Aorta (tissue), 5 donors: ENCODE data around the gene ZNF423. TPM values are rescaled to one million over a fixed set of nuclear protein-coding genes. Genes with fewer than 3 reads are reported as not detected.

ENCODE experiments used
- ATAC-seq: fragments of 200-7000 bp; cut with Tn5 transposase; one replicate; pipeline ENCODE4 v1.9.1; 2022; ENCODE audit warnings: moderate library complexity; ENCODE audit not compliant: low FRiP score
- DNase-seq, 2 donors: peaks; one replicate each; pipeline ENCODE4 v3.0.0-alpha.2; 2020
- H3K27ac ChIP-seq, 2 donors: one replicate each; pipeline ENCODE4 v1.5.1; 2013; ENCODE audit warnings: low read length in 2 of 2, mild to moderate bottlenecking in 2 of 2, moderate library complexity in 2 of 2, control low read depth in 1 of 2, inconsistent platforms in 1 of 2, low read depth in 1 of 2
- H3K27me3 ChIP-seq, 2 donors: one replicate each; pipeline ENCODE4 v1.6.1; 2013; ENCODE audit warnings: control low read depth in 1 of 2, low read length in 1 of 2, mild to moderate bottlenecking in 1 of 2, moderate library complexity in 1 of 2; ENCODE audit not compliant: insufficient read depth in 2 of 2, control insufficient read depth in 1 of 2
- H3K36me3 ChIP-seq, 2 donors: one replicate each; pipeline ENCODE4 v1.6.1; 2013; ENCODE audit warnings: control low read depth in 1 of 2, low read length in 1 of 2, mild to moderate bottlenecking in 1 of 2; ENCODE audit not compliant: insufficient read depth in 2 of 2, control insufficient read depth in 1 of 2
- H3K4me1 ChIP-seq, 2 donors: one replicate each; pipeline ENCODE4 v1.6.1; 2013; ENCODE audit warnings: low read length in 2 of 2, control low read depth in 1 of 2, mild to moderate bottlenecking in 1 of 2, moderate library complexity in 1 of 2; ENCODE audit not compliant: insufficient read depth in 2 of 2, control insufficient read depth in 1 of 2
- H3K4me3 ChIP-seq, 2 donors: one replicate each; pipeline ENCODE4 v1.5.1; 2013; ENCODE audit warnings: low read length in 2 of 2, control low read depth in 1 of 2, mild to moderate bottlenecking in 1 of 2
- H3K9me3 ChIP-seq: one replicate; pipeline ENCODE4 v1.6.1; 2013; ENCODE audit warnings: mild to moderate bottlenecking, low read length; ENCODE audit not compliant: control insufficient read depth
- WGBS, 2 donors: extraction: QIAGEN DNeasy Blood & Tissue Kit; methylation state at CpG; one replicate each; pipeline ENCODE4 v1.1.7; 2013; 5-methylcytosine and 5-hydroxymethylcytosine counted together
- intact Hi-C, 2 donors: fragments of 100-400 bp; cut with DNase I; formaldehyde crosslinking; loops; one replicate each; pipeline versions ENCODE4 v1.14.2 to v1.15.0; 2022
- polyA plus RNA-seq, 2 donors: library from polyadenylated mRNA; stranded (reverse); fragments of 200-250 nt; gene quantifications; one replicate each; pipeline ENCODE4 v1.2.3, GENCODE V29; 2013
- total RNA-seq, 2 donors: library from RNA; stranded (reverse); fragmentation: NEBNext Ultra II Directional; extraction: Animal tissue kit (Norgen Biotek cat#: 25700); gene quantifications; one replicate each; pipeline ENCODE4 v1.2.1, GENCODE V29; 2021
- donor health status: healthy with polysubstance abuse.
- donor health status: Bipolar disorder and iron deficiency.
- donor health status: DM: no; HTN: no; CAD: no.
- donor health status: DM: no; HTN: no; CAD: no.
- donor health status: DM: yes; HTN: yes; CAD: no.

The ZNF423 gene
- total and polyA plus RNA-seq, 4 donors, result 3.1 to 43.1 (median 10.0) TPM

DNA sequence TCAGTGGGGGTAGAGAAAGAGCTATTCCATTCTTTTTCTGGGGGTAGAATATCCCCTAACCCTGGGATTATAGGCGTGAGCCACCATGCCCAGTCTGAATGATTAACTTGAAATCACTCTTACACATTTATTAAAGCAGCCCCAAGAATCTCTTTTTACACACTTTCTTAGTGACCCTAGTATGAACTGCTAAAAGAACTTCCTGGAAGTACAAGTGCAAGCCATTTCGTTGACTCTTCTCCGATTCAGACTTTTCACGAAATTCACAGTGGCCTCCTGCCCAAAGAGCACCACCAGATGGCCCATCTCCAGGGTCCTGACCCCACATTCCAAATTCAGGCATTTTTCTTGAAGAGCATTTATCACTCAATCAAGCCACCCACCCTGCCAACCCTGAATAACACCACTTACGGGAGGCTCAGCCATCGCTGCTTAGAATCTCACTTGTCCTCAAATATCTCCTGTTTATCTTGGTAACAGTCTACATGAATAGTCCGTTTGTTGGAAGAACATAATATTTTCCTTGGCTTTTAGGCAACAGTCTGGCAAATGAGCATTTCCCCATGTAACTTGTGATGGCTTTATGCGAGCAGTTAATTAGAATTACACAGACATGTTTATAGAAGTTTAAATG is 28.0 kb downstream of the ZNF423 start:
- H3K4me1 ChIP-seq, result no peaks in the 10 kb centered on the region
- ATAC-seq (peak; percentile 78), DNase-seq (peak in 1 of 2 donors; percentile 84)
- no peaks in the 10 kb centered on the region for H3K36me3 ChIP-seq
- peak overlapping the region in 1 of 2 donors; percentile 50 for H3K27ac ChIP-seq
- H3K9me3 ChIP-seq, result no peaks in the 10 kb centered on the region
- WGBS, 2 donors, result 7 to 9% methylated on average over 8 of the region's 8 CpGs
- H3K27me3 ChIP-seq, result no peaks in the 10 kb centered on the region
- intact Hi-C loops, result loop anchor here (2.0 to 5.0 kb wide), 2 partner anchors 27 to 34 kb away; no protein-coding TSS in a partner anchor
- no peak overlapping the region for H3K4me3 ChIP-seq

DNA sequence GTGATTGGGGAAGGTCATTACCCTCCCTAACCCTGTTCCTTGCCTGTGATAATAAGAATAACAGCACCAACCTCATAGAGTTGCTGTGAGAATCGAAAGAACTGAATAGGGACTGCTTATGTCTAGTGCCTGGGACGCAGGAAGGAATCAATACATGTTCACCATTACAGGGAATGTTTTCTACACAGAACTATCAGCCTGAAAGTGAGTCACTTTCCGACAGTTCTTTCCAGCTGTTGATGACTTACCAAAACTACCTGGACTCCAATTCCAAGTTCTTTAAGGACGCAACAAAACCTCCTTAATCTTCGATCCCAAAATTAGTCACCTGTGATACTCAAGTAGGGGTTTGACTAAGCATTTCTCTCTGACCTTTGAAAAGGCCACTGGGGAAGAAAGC is 29.4 kb downstream of the ZNF423 start:
- Histone ChIP-seq H3K4me1 (no peaks in the 10 kb centered on the region), H3K9me3 (no peaks in the 10 kb centered on the region), H3K27me3 (no peaks in the 10 kb centered on the region), H3K27ac (no peak overlapping the region), H3K36me3 (no peaks in the 10 kb centered on the region), H3K4me3 (no peak overlapping the region)
- WGBS, 2 donors, result 92 to 93% methylated on average over 5 of the region's 5 CpGs
- intact Hi-C loops, result loop anchor here in 1 of 2 donors (5.0 kb wide), 1 partner anchor 36 kb away; no protein-coding TSS in a partner anchor
- no peak for DNase-seq
- no peak for ATAC-seq

DNA sequence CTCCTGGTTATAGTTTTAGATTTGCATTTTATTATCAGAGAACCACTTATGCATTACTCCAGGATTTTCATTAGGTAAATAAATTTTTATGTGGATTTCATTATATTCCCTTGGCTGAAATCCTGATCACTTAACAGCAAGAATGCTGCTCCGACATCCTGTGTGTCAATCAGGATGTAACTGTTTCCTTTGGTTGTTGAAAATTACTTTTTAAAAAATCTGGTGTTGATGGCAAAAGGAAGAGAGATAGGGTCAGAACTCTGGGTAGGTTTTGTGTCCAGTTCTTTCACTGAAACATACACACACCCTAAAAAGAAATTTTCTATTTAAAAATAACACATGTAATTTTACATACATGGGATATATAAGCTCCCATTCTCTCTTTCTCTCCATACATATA is 30.9 kb downstream of the ZNF423 start:
- ATAC-seq, result no peak
- Histone ChIP-seq H3K4me3 (no peak overlapping the region), H3K27ac (no peak overlapping the region), H3K9me3 (no peaks in the 10 kb centered on the region), H3K27me3 (no peaks in the 10 kb centered on the region), H3K4me1 (no peaks in the 10 kb centered on the region), H3K36me3 (no peaks in the 10 kb centered on the region)
- no peak for DNase-seq
- intact Hi-C loops, result loop anchor here in 1 of 2 donors (5.0 kb wide), 1 partner anchor 37 kb away; no protein-coding TSS in a partner anchor
- 69 to 74% methylated on average over 1 of the region's 1 CpG for WGBS, 2 donors

DNA sequence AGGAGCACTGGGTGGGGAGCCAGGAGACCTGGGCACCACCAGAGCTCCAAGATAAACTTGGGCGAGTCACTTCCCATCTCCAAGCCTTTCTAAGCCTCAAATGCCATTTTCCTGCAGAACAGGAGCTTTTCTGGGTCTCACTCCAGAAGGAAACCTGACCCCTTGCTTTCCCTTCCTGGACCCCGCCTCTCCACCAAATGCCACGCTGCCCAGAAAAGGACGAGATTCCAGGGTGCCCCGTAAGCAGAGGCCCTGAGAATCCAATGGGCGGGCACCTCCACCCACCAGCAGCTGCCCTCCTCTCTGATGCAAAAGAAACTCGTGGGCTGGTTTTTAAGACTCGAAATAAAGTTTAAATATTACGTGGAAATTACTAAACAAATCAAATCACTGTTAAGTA is 31.3 kb downstream of the ZNF423 start:
- H3K36me3 ChIP-seq, result no peaks in the 10 kb centered on the region
- no peaks in the 10 kb centered on the region for H3K9me3 ChIP-seq
- H3K4me1 ChIP-seq, result no peaks in the 10 kb centered on the region
- ATAC-seq (no peak), DNase-seq (no peak)
- intact Hi-C loops, result no loop called here
- H3K4me3 ChIP-seq, result no peak overlapping the region
- 55 to 62% methylated on average over 9 of the region's 9 CpGs for WGBS, 2 donors
- no peak overlapping the region for H3K27ac ChIP-seq
- no peaks in the 10 kb centered on the region for H3K27me3 ChIP-seq

DNA sequence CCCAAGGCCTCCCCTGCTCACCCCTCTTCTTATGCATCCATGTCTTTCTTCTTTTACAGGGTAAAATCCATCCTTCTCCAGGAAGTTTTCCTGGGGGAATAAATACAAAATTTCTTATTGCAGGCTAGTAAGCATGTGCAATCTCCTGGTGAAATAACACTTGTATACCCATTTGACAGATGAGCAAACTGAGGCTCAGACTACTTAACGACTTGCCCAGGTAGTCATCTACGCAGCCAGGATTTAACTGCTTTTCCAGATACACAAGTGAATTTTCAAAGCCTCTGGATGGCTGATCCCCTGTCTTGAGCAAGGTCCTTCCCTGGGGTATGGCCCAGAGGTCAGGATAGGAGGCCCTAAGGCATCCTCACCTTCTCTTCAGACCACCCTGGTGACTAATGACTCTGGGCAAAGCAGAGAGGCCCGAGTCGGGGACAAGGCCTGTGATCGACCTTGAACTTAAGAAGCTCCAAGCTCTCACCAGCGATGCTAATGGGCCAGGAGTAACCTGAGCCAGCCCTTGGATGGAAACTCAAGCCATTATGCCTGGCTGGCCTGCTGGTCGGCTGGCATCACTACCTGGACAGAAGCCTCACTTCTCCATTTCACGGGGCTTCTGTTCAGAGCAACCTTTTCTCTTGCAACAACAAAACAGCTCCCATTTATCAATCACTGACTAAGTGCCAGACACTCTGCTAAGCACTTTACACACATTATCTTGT is 33.1 kb downstream of the ZNF423 start:
- WGBS, 2 donors, result 84 to 86% methylated on average over 8 of the region's 8 CpGs
- DNase-seq (no peak), ATAC-seq (no peak)
- H3K36me3 ChIP-seq, result no peaks in the 10 kb centered on the region
- H3K9me3 ChIP-seq, result no peaks in the 10 kb centered on the region
- intact Hi-C loops, result no loop called here
- no peak overlapping the region for H3K27ac ChIP-seq
- H3K4me1 ChIP-seq, result no peaks in the 10 kb centered on the region
- no peaks in the 10 kb centered on the region for H3K27me3 ChIP-seq
- H3K4me3 ChIP-seq, result no peak overlapping the region

DNA sequence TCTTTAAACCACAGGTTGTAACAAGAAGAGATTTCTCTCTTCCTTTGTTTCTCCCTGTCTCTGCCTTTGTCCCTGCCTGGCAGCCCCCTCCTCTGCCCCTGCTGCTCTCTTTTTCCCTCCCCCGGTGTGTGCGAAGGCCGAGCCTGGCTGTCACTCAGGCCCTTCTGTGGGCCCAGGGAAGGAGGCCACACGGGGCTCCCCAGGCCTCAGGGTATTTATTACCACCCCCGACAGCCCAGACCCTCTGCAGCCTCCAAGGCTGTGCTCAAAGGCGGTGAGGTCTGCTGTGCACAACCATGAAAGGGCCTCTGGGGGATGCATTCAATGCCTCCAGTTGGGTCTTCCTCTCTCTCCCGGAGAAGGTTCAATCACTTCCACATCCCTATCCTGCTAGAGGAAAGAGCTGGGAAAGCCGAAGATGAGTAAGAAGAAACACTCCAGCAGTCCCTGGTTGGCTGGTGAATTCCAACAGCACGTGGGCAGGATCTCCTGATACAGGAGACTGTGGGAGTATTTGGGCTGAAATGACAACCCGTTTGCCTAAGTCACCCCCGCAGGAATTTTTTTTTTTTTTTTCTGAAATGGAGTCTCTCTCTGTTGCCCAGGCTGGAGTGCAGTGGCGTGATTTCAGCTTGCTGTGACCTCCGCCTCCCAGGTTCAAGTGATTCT is 34.2 kb downstream of the ZNF423 start:
- H3K9me3 ChIP-seq, result no peaks in the 10 kb centered on the region
- no peak for DNase-seq
- 89 to 93% methylated on average over 13 of the region's 13 CpGs for WGBS, 2 donors
- H3K4me3 ChIP-seq, result no peak overlapping the region
- intact Hi-C loops, result no loop called here
- ATAC-seq, result no peak
- no peaks in the 10 kb centered on the region for H3K4me1 ChIP-seq
- no peaks in the 10 kb centered on the region for H3K27me3 ChIP-seq
- no peaks in the 10 kb centered on the region for H3K36me3 ChIP-seq
- H3K27ac ChIP-seq, result no peak overlapping the region

DNA sequence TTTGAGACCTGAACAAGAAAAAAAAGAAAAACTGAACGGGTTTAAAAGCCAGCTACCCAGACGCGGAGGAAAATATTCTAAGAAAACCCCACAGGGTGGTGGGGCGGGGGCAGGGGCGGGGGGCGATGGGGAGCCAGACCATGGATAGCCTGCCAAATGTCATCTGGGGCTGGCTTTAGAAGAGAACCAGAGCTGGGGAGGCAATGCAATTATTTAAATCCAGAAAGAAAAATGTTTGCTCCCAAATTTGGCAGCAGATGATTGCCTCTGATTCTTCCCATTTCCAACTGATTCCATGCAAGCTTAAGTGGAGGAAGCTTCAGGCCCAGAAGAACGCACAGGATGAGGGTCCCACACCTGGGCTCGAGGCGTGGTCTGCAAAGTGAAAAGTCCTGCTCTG is 34.8 kb downstream of the ZNF423 start:
- no peak overlapping the region for H3K4me3 ChIP-seq
- no peak overlapping the region for H3K27ac ChIP-seq
- intact Hi-C loops, result no loop called here
- no peaks in the 10 kb centered on the region for H3K9me3 ChIP-seq
- ATAC-seq (no peak), DNase-seq (no peak)
- no peaks in the 10 kb centered on the region for H3K4me1 ChIP-seq
- H3K36me3 ChIP-seq, result no peaks in the 10 kb centered on the region
- 60 to 63% methylated on average over 9 of the region's 9 CpGs for WGBS, 2 donors
- no peaks in the 10 kb centered on the region for H3K27me3 ChIP-seq

DNA sequence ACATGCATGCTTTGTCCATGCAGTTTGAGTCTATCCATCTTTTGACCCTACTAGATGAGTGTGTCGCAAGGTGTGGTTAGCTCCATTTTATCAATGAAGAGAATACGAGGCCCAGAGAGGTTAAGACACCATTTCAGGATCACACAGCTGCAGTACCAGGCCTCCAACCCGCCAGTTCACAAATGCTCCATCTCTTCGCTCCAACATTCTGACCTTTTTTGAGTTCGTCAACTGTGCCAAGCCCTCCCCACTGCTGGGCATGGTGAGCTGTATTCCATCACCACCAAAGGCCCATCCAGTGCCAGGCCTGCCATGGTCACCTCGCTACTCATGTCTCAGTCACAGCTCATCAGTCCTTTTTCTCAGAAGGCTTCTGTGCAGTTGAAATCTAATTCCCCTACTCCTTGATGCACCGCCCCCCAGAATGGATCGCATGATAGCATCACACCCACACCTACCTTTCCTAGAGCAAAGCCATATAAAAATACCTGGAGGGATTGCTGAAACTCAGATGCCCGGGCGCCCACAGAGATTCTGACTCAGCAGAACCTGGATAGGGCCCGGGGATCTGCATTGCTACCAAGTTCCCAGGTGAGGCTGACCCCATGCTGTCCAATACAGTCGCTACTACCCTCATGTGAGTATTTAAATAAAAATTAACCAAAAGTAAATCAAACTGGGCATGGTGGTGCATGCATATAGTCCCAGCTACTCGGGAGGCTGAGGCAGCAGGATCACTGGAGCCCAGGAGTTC is 38.0 kb downstream of the ZNF423 start:
- WGBS, 2 donors, result 92 to 95% methylated on average over 13 of the region's 13 CpGs
- intact Hi-C loops, result no loop called here

More for the DNA sequence above, 38.0 kb downstream of the ZNF423 start:
- H3K36me3 ChIP-seq, result no peaks in the 10 kb centered on the region
- H3K27ac ChIP-seq, result no peak overlapping the region
- H3K9me3 ChIP-seq, result no peaks in the 10 kb centered on the region
- no peak overlapping the region for H3K4me3 ChIP-seq
- ATAC-seq (no peak), DNase-seq (no peak)
- H3K4me1 ChIP-seq, result no peaks in the 10 kb centered on the region
- H3K27me3 ChIP-seq, result no peaks in the 10 kb centered on the region
